NCI-H2196 (cell line): Measurements from ENCODE around the gene TCERG1L.

Source experiments
- DNase-seq: peaks from one replicate; lab custom pipeline; 2025; ENCODE audit not compliant: unreplicated experiment; lab: John Stamatoyannopoulos, UW

TCERG1L gene

GRCh38 chr10:131129544-131129943, 182.0 kb downstream of the TCERG1L start:
- no peak for DNase-seq

GRCh38 chr10:131128731-131129130, 182.8 kb downstream of the TCERG1L start:
- DNase-seq = no peak

- no peak for DNase-seq
Measured at GRCh38 chr10:131127610-131128009, 183.9 kb downstream of the TCERG1L start.

GRCh38 chr10:131127138-131127589, 184.4 kb downstream of the TCERG1L start:
- no peak for DNase-seq

- peak; percentile 67 for DNase-seq
Measured at GRCh38 chr10:131126321-131127137, 185.0 kb downstream of the TCERG1L start.

GRCh38 chr10:131125511-131126225, 185.9 kb downstream of the TCERG1L start:
- DNase-seq = no peak

- DNase-seq = no peak
Measured at GRCh38 chr10:131124945-131125344, 186.6 kb downstream of the TCERG1L start.

- no peak for DNase-seq
Measured at GRCh38 chr10:131123496-131123895, 188.0 kb downstream of the TCERG1L start.

GRCh38 chr10:131121511-131122035, 189.9 kb downstream of the TCERG1L start:
- DNase-seq = no peak

GRCh38 chr10:131119626-131120355, 191.7 kb downstream of the TCERG1L start:
- DNase-seq = no peak

GRCh38 chr10:131117416-131118212, 193.9 kb downstream of the TCERG1L start:
- no peak for DNase-seq

- no peak for DNase-seq
Measured at GRCh38 chr10:131116991-131117375, 194.5 kb downstream of the TCERG1L start.

GRCh38 chr10:131116216-131116990, 195.1 kb downstream of the TCERG1L start:
- DNase-seq = no peak

- DNase-seq = no peak
Measured at GRCh38 chr10:131115801-131116200, 195.7 kb downstream of the TCERG1L start.

- no peak for DNase-seq
Measured at GRCh38 chr10:131115321-131115720, 196.2 kb downstream of the TCERG1L start.

GRCh38 chr10:131114846-131115245, 196.7 kb downstream of the TCERG1L start:
- DNase-seq = no peak

GRCh38 chr10:131113709-131114291, 197.7 kb downstream of the TCERG1L start:
- no peak for DNase-seq

GRCh38 chr10:131113165-131113564, 198.4 kb downstream of the TCERG1L start:
- no peak for DNase-seq

- no peak for DNase-seq
Measured at GRCh38 chr10:131112691-131113090, 198.8 kb downstream of the TCERG1L start.
